Spinal cord (tissue), 10 donors: ENCODE measurements around the gene EIF4B. TPM values are rescaled to one million over a fixed set of nuclear protein-coding genes. Genes with fewer than 3 reads are reported as not detected.

ENCODE experiments used
- DNase-seq, 6 donors: peaks; one replicate each; pipeline versions ENCODE4 v3.0.0 to v3.0.0-alpha.2; 2013 to 2015; ENCODE audit warnings: low spot score in 6 of 6, low read depth in 4 of 6
- H3K27ac ChIP-seq: one replicate; pipeline ENCODE4 v1.5.1; 2013; ENCODE audit warnings: low read depth, low read length, control low read depth
- H3K27me3 ChIP-seq: one replicate; pipeline ENCODE4 v1.6.1; 2013; ENCODE audit warnings: low read length; ENCODE audit not compliant: control insufficient read depth, insufficient read depth
- H3K36me3 ChIP-seq: one replicate; pipeline ENCODE4 v1.6.1; 2013; ENCODE audit warnings: low read length; ENCODE audit not compliant: control insufficient read depth, insufficient read depth
- H3K4me1 ChIP-seq: one replicate; pipeline ENCODE4 v1.6.1; 2013; ENCODE audit warnings: low read length; ENCODE audit not compliant: control insufficient read depth, insufficient read depth
- H3K4me3 ChIP-seq: one replicate; pipeline ENCODE4 v1.5.1; 2013; ENCODE audit warnings: low read depth, low read length, control low read depth
- H3K9me3 ChIP-seq: one replicate; pipeline ENCODE4 v1.6.1; 2013; ENCODE audit warnings: low read length; ENCODE audit not compliant: control insufficient read depth, insufficient read depth
- WGBS: methylation state at CpG from one replicate; pipeline ENCODE4 v1.1.5; 2013; ENCODE audit warnings: missing lambda C conversion rate; ENCODE audit not compliant: insufficient coverage; 5-methylcytosine and 5-hydroxymethylcytosine counted together
- polyA plus RNA-seq, 2 donors: library from polyadenylated mRNA; unstranded; fragments of 120-200 nt; gene quantifications; one replicate each; pipeline ENCODE4 v1.2.1, GENCODE V29; 2013; ENCODE audit not compliant: insufficient read length in 2 of 2
- total RNA-seq, 2 donors: library from RNA; depleted of rRNA in 1 of 2; stranded (reverse); fragments of 120-200 nt in 1 of 2; fragments of >200 nt in 1 of 2; gene quantifications; one replicate each; pipeline versions ENCODE4 v1.2.3 to v1.2.4, GENCODE V29; 2013 to 2014
- donor health status: healthy.

EIF4B gene
- total and polyA plus RNA-seq, 4 donors: 215 to 678 (median 397) TPM

DNA sequence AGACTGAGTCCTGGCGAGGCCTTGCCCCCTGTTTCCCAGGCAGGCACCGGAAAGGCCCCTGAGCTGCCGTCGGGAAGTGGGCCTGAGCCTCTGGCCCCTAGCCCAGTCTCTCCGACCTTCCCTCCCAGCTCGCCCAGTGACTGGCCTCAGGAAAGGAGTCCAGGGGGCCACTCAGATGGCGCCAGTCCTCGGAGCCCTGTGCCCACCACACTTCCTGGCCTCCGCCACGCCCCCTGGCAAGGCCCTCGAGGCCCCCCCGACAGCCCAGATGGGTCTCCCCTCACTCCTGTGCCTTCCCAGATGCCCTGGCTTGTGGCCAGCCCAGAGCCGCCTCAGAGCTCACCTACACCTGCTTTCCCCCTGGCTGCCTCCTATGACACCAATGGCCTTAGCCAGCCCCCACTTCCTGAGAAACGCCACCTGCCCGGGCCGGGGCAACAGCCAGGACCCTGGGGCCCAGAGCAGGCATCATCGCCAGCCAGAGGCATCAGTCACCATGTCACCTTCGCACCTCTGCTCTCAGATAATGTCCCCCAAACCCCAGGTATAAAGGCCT, 54.5 kb downstream of the EIF4B start:
- Histone ChIP-seq H3K36me3 (peaks cover 81% of the 10 kb centered on the region), H3K27ac (peak overlapping the region; percentile 29), H3K9me3 (no peaks in the 10 kb centered on the region), H3K4me1 (peaks cover 49% of the 10 kb centered on the region), H3K4me3 (no peak overlapping the region), H3K27me3 (no peaks in the 10 kb centered on the region)
- no peak for DNase-seq
- 64% methylated on average over 16 of the region's 18 CpGs for WGBS

GRCh38 chr12:53061404-53062010, 55.3 kb downstream of the EIF4B start:
- Histone ChIP-seq H3K27me3 (no peaks in the 10 kb centered on the region), H3K4me1 (peaks cover 55% of the 10 kb centered on the region), H3K27ac (peak overlapping the region; percentile 29), H3K36me3 (peaks cover 88% of the 10 kb centered on the region), H3K4me3 (no peak overlapping the region), H3K9me3 (no peaks in the 10 kb centered on the region)
- DNase-seq: peak in 1 of 6 donors; percentile 37
- 62% methylated on average over 3 of the region's 5 CpGs for WGBS

DNA sequence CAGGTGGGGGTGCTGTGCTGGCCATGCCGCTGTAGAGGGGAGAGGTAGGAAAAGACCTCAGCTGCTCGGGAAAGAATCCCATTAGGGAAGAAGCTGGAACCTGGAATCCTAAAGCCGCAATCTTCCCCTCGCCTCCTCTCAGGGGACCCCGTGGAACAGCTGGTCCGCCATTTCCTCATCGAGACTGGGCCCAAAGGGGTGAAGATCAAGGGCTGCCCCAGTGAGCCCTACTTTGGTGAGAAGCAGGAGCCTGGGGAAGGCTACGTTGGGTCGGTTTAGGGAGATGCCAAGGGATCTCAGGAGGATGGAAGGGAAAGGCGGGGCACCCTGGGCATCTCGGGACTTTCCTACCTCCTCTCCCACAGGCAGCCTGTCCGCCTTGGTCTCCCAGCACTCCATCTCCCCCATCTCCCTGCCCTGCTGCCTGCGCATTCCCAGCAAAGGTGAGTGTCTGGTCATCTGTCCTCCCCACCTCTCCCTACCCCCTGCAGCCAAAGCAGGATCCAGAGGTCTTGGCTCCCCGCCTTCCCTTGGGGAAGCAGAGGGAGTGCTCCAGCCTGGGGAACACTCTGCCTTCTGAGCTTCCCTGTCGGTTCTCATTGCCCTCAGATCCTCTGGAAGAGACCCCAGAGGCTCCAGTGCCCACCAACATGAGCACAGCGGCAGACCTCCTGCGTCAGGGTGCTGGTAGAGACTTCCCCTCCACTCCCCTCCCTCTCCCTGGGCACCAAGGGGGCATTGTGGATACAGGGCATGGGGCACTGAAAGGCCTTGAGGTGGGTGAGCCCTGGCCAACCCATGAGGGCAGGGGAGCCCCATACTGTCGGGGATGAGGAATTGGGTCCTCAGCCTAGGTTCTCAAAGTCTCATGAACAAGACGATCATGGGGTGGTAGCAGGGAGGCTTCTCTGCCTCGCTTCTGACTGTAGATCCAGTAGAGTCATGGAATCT, 56.0 kb downstream of the EIF4B start:
- no peak for DNase-seq
- Histone ChIP-seq H3K27ac (no peak overlapping the region), H3K4me1 (peaks cover 57% of the 10 kb centered on the region), H3K9me3 (no peaks in the 10 kb centered on the region), H3K4me3 (no peak overlapping the region), H3K27me3 (no peaks in the 10 kb centered on the region), H3K36me3 (peaks cover 94% of the 10 kb centered on the region)
- 78% methylated on average over 14 of the region's 20 CpGs for whole genome bisulfite sequencing

DNA sequence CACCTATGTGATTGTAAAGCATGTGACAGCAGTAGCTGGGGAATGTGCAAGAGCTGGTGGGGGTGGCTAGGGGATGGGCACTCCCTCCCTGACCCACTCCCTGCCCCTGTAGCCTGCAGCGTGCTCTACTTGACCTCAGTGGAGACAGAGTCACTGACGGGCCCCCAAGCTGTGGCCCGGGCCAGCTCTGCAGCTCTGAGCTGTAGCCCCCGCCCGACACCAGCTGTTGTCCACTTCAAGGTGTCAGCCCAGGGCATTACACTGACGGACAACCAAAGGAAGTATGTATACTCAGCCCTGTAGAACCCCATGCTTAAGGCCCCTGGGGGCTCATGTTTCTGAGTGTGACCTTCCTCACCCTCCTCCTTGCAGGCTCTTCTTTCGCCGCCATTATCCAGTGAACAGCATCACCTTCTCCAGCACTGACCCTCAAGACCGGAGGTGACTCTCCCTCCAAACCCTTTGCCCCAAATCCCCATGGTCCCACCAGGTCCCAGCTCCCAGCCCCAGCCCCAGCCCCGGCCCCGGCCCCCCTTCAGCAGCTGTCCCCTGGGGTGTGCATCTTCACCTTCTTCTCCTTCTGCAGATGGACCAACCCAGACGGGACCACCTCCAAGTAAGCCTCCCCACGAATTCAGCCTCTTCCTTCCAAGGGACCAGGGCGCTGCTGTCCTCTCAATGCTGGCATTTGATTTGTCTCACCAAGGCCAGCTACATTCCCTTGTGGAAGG, 56.9 kb downstream of the EIF4B start:
- no peaks in the 10 kb centered on the region for H3K27me3 ChIP-seq
- H3K36me3 ChIP-seq: peaks cover 97% of the 10 kb centered on the region
- H3K27ac ChIP-seq: peak overlapping the region; percentile 42
- no peaks in the 10 kb centered on the region for H3K9me3 ChIP-seq
- no peak for DNase-seq
- 85% methylated on average over 12 of the region's 14 CpGs for WGBS
- peaks cover 57% of the 10 kb centered on the region for H3K4me1 ChIP-seq
- no peak overlapping the region for H3K4me3 ChIP-seq

DNA sequence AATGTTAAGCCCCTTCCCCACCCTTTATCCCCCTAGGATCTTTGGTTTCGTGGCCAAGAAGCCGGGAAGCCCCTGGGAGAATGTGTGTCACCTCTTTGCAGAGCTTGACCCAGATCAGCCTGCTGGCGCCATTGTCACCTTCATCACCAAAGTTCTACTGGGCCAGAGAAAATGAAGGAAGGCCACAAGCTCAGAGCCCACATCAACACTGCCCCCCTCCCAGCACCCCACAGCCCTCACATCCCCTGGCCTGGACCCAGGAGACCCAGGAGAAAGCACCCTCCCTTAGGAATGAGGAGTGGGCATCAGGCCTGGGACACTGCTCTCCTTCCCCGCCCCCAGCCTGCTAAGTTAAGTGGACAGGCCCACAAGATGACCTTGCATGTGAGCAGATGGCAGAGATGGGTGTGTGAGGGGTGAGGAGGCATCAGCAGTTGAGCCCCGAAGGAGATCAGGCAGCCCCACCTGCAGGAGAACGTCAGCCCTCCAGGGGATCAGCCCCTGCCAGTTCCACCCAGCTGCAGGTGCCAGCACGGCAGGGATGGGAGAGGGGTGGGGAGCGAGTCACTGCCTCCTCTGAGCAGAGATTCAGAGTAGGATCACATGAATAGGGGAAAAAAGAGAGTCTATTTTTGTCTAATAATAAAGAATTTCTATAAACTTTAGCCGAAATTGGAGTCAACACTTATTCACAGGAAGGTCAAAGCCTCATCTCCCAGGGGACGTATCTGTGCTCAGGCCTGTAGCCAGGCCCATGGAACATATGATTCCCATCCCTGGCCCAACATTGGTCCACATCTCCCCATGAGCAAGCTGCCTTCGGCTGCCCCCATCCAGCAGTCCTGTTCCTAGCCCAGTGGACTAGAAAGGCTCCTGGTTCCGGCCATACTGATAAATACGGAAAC, 57.7 kb downstream of the EIF4B start:
- no peaks in the 10 kb centered on the region for H3K27me3 ChIP-seq
- 68% methylated on average over 12 of the region's 13 CpGs for WGBS
- peaks cover 60% of the 10 kb centered on the region for H3K4me1 ChIP-seq
- peak overlapping the region; percentile 64 for H3K27ac ChIP-seq
- peak in 1 of 6 donors; percentile 49 for DNase-seq
- no peak overlapping the region for H3K4me3 ChIP-seq
- peaks cover 97% of the 10 kb centered on the region for H3K36me3 ChIP-seq
- H3K9me3 ChIP-seq: no peaks in the 10 kb centered on the region

- Histone ChIP-seq H3K27me3 (no peaks in the 10 kb centered on the region), H3K4me3 (no peak overlapping the region), H3K27ac (peak overlapping the region; percentile 64), H3K36me3 (peaks cover 97% of the 10 kb centered on the region), H3K9me3 (no peaks in the 10 kb centered on the region), H3K4me1 (peaks cover 60% of the 10 kb centered on the region)
- DNase-seq: peak in 1 of 6 donors; percentile 5
- WGBS: 89% methylated on average over 6 of the region's 11 CpGs
Observed at GRCh38 chr12:53064613-53065436, 58.6 kb downstream of the EIF4B start.

- peak in 1 of 6 donors; percentile 7 for DNase-seq
- H3K4me3 ChIP-seq: no peak overlapping the region
- 75% methylated on average over 3 of the region's 7 CpGs for WGBS
- H3K9me3 ChIP-seq: no peaks in the 10 kb centered on the region
- H3K27me3 ChIP-seq: no peaks in the 10 kb centered on the region
- H3K4me1 ChIP-seq: peaks cover 55% of the 10 kb centered on the region
- peaks cover 95% of the 10 kb centered on the region for H3K36me3 ChIP-seq
- no peak overlapping the region for H3K27ac ChIP-seq
Observed at GRCh38 chr12:53065470-53065869, 59.2 kb downstream of the EIF4B start.
